Aorta (tissue), 5 donors: ENCODE data around the gene TMEM259. TPM values are rescaled to one million over a fixed set of nuclear protein-coding genes. Genes with fewer than 3 reads are reported as not detected.

Experiments used
- ATAC-seq: fragments of 200-7000 bp; cut with Tn5 transposase; one replicate; pipeline ENCODE4 v1.9.1; 2022; ENCODE audit warnings: moderate library complexity; ENCODE audit not compliant: low FRiP score
- DNase-seq, 2 donors: peaks; one replicate each; pipeline ENCODE4 v3.0.0-alpha.2; 2020
- H3K27ac ChIP-seq, 2 donors: one replicate each; pipeline ENCODE4 v1.5.1; 2013; ENCODE audit warnings: low read length in 2 of 2, mild to moderate bottlenecking in 2 of 2, moderate library complexity in 2 of 2, control low read depth in 1 of 2, inconsistent platforms in 1 of 2, low read depth in 1 of 2
- H3K27me3 ChIP-seq, 2 donors: one replicate each; pipeline ENCODE4 v1.6.1; 2013; ENCODE audit warnings: control low read depth in 1 of 2, low read length in 1 of 2, mild to moderate bottlenecking in 1 of 2, moderate library complexity in 1 of 2; ENCODE audit not compliant: insufficient read depth in 2 of 2, control insufficient read depth in 1 of 2
- H3K36me3 ChIP-seq, 2 donors: one replicate each; pipeline ENCODE4 v1.6.1; 2013; ENCODE audit warnings: control low read depth in 1 of 2, low read length in 1 of 2, mild to moderate bottlenecking in 1 of 2; ENCODE audit not compliant: insufficient read depth in 2 of 2, control insufficient read depth in 1 of 2
- H3K4me1 ChIP-seq, 2 donors: one replicate each; pipeline ENCODE4 v1.6.1; 2013; ENCODE audit warnings: low read length in 2 of 2, control low read depth in 1 of 2, mild to moderate bottlenecking in 1 of 2, moderate library complexity in 1 of 2; ENCODE audit not compliant: insufficient read depth in 2 of 2, control insufficient read depth in 1 of 2
- H3K4me3 ChIP-seq, 2 donors: one replicate each; pipeline ENCODE4 v1.5.1; 2013; ENCODE audit warnings: low read length in 2 of 2, control low read depth in 1 of 2, mild to moderate bottlenecking in 1 of 2
- H3K9me3 ChIP-seq: one replicate; pipeline ENCODE4 v1.6.1; 2013; ENCODE audit warnings: mild to moderate bottlenecking, low read length; ENCODE audit not compliant: control insufficient read depth
- WGBS, 2 donors: extraction: QIAGEN DNeasy Blood & Tissue Kit; methylation state at CpG; one replicate each; pipeline ENCODE4 v1.1.7; 2013; 5-methylcytosine and 5-hydroxymethylcytosine counted together
- intact Hi-C, 2 donors: fragments of 100-400 bp; cut with DNase I; formaldehyde crosslinking; loops; one replicate each; pipeline versions ENCODE4 v1.14.2 to v1.15.0; 2022
- polyA plus RNA-seq, 2 donors: library from polyadenylated mRNA; stranded (reverse); fragments of 200-250 nt; gene quantifications; one replicate each; pipeline ENCODE4 v1.2.3, GENCODE V29; 2013
- total RNA-seq, 2 donors: library from RNA; stranded (reverse); fragmentation: NEBNext Ultra II Directional; extraction: Animal tissue kit (Norgen Biotek cat#: 25700); gene quantifications; one replicate each; pipeline ENCODE4 v1.2.1, GENCODE V29; 2021
- donor health status: healthy with polysubstance abuse.
- donor health status: Bipolar disorder and iron deficiency.
- donor health status: DM: no; HTN: no; CAD: no.
- donor health status: DM: no; HTN: no; CAD: no.
- donor health status: DM: yes; HTN: yes; CAD: no.

Gene TMEM259
- total and polyA plus RNA-seq, 4 donors, result 50.1 to 434 (median 130) TPM

DNA sequence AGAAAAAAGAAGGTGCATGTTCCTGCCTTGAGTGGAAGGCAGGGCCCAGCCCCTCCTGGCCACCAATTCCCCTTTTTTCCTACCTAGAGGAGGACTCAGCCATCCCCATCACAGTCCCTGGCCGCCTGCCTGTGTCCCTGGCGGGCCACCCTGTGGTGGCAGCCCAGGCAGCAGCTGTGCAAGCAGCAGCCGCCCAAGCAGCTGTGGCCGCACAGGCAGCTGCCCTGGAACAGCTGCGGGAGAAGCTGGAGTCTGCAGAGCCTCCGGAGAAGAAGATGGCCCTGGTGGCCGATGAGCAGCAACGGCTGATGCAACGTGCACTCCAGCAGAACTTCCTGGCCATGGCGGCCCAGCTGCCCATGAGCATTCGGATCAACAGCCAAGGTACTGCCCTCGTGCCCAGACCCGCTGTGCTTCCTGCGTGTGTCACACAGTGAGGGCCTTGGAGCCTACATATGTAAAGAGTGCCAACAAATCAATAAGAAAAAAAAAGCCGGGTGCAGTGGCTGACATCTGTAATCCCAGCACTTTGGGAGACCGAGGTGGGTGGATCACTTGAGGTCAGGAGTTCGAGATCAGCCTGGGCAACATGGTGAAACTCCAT is 54.3 kb downstream of the TMEM259 start:
- H3K4me1 ChIP-seq, result no peaks in the 10 kb centered on the region
- no peaks in the 10 kb centered on the region for H3K27me3 ChIP-seq
- ATAC-seq, result no peak
- intact Hi-C loops, result no loop called here
- no peak overlapping the region for H3K27ac ChIP-seq
- 95 to 97% methylated on average over 16 to 17 of the region's 17 CpGs for WGBS, 2 donors
- no peaks in the 10 kb centered on the region for H3K36me3 ChIP-seq
- no peak overlapping the region for H3K4me3 ChIP-seq
- H3K9me3 ChIP-seq, result peaks cover 3% of the 10 kb centered on the region
- DNase-seq, result no peak

- intact Hi-C loops, result no loop called here
- 97 to 98% methylated on average over 19 of the region's 19 CpGs for WGBS, 2 donors
- Histone ChIP-seq H3K4me1 (no peaks in the 10 kb centered on the region), H3K36me3 (no peaks in the 10 kb centered on the region), H3K27me3 (no peaks in the 10 kb centered on the region), H3K4me3 (no peak overlapping the region), H3K9me3 (peaks cover 2% of the 10 kb centered on the region), H3K27ac (no peak overlapping the region)
- ATAC-seq, result no peak
- no peak for DNase-seq
Measured at GRCh38 chr19:964761-965694, 55.9 kb downstream of the TMEM259 start.

GRCh38 chr19:964116-964520 is 56.8 kb downstream of the TMEM259 start:
- Histone ChIP-seq H3K4me1 (no peaks in the 10 kb centered on the region), H3K27me3 (no peaks in the 10 kb centered on the region), H3K36me3 (no peaks in the 10 kb centered on the region), H3K27ac (no peak overlapping the region), H3K4me3 (no peak overlapping the region), H3K9me3 (peaks cover 2% of the 10 kb centered on the region)
- 95 to 97% methylated on average over 16 of the region's 16 CpGs for WGBS, 2 donors
- intact Hi-C loops, result no loop called here
- DNase-seq (no peak), ATAC-seq (no peak)

DNA sequence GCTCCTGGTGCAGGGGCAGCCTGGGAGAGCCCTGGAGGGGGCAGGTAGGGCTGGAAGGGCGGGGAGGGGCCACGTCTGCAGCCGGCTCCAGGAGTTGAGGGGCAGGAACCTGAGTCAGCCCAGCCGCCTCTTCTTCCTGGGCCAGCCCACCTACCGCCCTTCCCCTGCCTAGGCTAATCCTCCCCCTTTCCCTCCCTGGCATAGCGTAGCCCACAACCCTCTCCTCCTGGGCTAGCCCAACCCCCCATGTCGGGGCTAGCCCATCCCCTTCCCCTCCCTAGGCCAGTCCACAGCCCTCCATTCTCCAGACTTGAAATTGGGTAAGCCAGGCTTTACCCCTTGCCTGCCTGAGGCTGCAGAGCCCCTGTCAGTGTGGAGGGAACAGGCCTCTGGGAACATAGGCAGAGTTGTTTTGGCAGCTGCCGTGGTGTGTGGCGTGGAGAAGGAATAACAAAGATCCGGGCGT is 57.4 kb downstream of the TMEM259 start:
- H3K27ac ChIP-seq, result no peak overlapping the region
- intact Hi-C loops, result no loop called here
- 85 to 90% methylated on average over 9 to 11 of the region's 11 CpGs for WGBS, 2 donors
- no peak overlapping the region for H3K4me3 ChIP-seq
- ATAC-seq (no peak), DNase-seq (no peak)
- no peaks in the 10 kb centered on the region for H3K36me3 ChIP-seq
- H3K4me1 ChIP-seq, result no peaks in the 10 kb centered on the region
- no peaks in the 10 kb centered on the region for H3K27me3 ChIP-seq
- H3K9me3 ChIP-seq, result peaks cover 2% of the 10 kb centered on the region

- Histone ChIP-seq H3K36me3 (no peaks in the 10 kb centered on the region), H3K9me3 (peaks cover 2% of the 10 kb centered on the region), H3K27ac (no peak overlapping the region), H3K4me1 (no peaks in the 10 kb centered on the region), H3K4me3 (no peak overlapping the region), H3K27me3 (no peaks in the 10 kb centered on the region)
- WGBS, 2 donors, result 90 to 93% methylated on average over 31 of the region's 31 CpGs
- intact Hi-C loops, result no loop called here
- DNase-seq, result no peak
- ATAC-seq, result no peak
Measured at GRCh38 chr19:962683-963400, 58.1 kb downstream of the TMEM259 start.

DNA sequence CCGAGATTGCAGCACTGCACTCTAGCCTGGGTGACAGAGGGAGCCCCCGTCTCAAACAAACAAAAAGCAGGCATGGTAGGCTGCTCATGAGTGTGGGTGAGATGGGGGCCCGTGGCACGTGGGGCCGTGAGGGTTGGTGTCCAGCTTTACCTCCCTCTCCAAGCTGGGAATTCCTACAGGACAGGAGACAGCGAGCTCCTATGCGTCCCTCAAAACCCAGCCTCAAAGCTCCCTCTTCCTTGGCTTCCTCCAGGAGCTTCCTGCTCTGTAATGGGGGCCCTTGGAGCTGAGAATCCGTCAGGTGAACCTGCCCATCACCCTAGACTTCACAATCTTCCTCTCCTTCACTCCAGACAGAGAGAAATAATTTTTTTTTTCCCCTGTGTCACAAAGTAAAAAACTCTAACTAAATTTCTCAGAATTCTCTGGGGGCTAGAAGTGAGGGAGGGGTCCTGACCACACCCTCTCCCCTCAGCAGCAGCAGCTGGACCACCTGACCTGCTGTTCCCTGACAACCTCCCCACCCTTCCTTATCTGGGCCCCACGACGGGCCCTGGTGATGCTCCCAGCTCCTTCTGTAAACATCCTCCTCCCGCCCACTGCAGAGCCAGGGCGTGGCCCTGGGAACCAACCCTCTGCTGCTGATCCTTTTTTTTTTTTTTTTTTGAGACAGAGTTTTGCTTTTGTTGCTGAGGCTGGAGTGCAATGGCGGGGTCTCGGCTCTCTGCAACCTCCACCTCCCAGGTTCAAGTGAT is 58.9 kb downstream of the TMEM259 start:
- H3K36me3 ChIP-seq, result no peaks in the 10 kb centered on the region
- no peaks in the 10 kb centered on the region for H3K27me3 ChIP-seq
- H3K4me3 ChIP-seq, result no peak overlapping the region
- DNase-seq, result no peak
- intact Hi-C loops, result no loop called here
- H3K9me3 ChIP-seq, result peaks cover 2% of the 10 kb centered on the region
- no peak overlapping the region for H3K27ac ChIP-seq
- ATAC-seq, result no peak
- no peaks in the 10 kb centered on the region for H3K4me1 ChIP-seq
- WGBS, 2 donors, result 85 to 86% methylated on average over 14 of the region's 14 CpGs

- ATAC-seq, result no peak
- Histone ChIP-seq H3K9me3 (no peaks in the 10 kb centered on the region), H3K36me3 (no peaks in the 10 kb centered on the region), H3K4me3 (no peak overlapping the region), H3K27ac (no peak overlapping the region), H3K27me3 (no peaks in the 10 kb centered on the region), H3K4me1 (no peaks in the 10 kb centered on the region)
- 78 to 81% methylated on average over 8 of the region's 8 CpGs for WGBS, 2 donors
- intact Hi-C loops, result no loop called here
- DNase-seq, result no peak
Measured at GRCh38 chr19:960601-960938, 60.4 kb downstream of the TMEM259 start.

DNA sequence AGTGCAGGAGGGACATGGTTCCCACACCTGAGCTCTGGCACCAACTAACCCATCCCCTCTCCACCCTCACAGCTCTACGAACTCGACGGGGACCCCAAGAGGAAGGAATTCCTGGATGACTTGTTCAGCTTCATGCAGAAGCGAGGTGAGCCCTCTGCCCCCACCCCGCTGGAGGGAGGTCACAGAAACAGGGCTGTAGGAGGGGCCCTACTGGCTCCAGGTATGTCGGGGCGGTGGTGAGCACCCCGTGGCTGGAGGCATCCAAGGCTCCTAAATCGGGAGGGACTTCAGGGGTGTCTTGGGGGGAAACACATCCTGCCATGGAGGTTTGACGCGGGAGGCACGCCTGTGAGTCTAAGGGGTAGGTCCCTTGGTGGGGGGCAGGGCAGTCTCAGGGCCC is 60.9 kb downstream of the TMEM259 start:
- ATAC-seq, result no peak
- no peaks in the 10 kb centered on the region for H3K4me1 ChIP-seq
- H3K9me3 ChIP-seq, result no peaks in the 10 kb centered on the region
- H3K36me3 ChIP-seq, result no peaks in the 10 kb centered on the region
- WGBS, 2 donors, result 64 to 68% methylated on average over 12 of the region's 12 CpGs
- no peak overlapping the region for H3K27ac ChIP-seq
- no peaks in the 10 kb centered on the region for H3K27me3 ChIP-seq
- intact Hi-C loops, result no loop called here
- H3K4me3 ChIP-seq, result no peak overlapping the region
- no peak for DNase-seq
